ENCODE results near the gene SPTLC1.

Gene SPTLC1

DNA sequence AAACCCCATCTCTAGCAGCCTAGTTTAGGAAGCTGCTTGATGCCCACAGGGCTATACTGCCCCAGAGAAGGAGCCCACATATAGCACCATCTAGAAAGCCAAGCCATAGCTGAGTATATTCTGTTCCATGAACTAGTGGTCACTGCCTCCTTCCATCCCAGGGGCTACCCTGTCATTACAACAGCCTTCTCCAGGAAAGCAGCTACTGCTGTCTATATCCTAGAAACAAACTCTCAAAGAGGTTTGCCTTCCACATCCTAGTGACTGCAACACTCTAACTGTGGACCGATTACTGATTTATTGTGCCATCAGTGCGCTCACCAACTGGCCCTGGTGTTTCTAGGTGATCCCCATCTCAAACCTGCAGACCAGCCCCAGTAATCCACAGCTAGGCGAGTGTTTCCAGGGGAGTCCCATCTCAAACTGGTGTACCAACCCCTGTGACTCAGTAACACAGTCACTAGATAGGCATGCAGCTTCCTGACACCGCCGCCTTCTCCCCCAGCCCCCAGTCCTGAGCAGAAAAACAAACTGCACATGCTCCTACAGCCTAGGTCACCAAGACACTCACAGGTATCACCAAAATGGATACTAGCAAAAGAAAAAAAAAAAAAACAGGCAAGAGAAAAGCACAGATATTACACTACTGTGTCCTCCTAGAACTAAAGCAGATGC lies 14.8 kb downstream of the SPTLC1 start:
- no peak for DNase-seq (ENCODE audit: insufficient read length, low spot score)
- no peak for FAIRE-seq
- TF ChIP-seq, protein P1, sequence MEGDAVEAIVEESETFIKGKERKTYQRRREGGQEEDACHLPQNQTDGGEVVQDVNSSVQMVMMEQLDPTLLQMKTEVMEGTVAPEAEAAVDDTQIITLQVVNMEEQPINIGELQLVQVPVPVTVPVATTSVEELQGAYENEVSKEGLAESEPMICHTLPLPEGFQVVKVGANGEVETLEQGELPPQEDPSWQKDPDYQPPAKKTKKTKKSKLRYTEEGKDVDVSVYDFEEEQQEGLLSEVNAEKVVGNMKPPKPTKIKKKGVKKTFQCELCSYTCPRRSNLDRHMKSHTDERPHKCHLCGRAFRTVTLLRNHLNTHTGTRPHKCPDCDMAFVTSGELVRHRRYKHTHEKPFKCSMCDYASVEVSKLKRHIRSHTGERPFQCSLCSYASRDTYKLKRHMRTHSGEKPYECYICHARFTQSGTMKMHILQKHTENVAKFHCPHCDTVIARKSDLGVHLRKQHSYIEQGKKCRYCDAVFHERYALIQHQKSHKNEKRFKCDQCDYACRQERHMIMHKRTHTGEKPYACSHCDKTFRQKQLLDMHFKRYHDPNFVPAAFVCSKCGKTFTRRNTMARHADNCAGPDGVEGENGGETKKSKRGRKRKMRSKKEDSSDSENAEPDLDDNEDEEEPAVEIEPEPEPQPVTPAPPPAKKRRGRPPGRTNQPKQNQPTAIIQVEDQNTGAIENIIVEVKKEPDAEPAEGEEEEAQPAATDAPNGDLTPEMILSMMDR (IDR thresholded peaks at IDR 0.05; ENCODE audit: insufficient read depth, missing control alignments): no peak

DNA sequence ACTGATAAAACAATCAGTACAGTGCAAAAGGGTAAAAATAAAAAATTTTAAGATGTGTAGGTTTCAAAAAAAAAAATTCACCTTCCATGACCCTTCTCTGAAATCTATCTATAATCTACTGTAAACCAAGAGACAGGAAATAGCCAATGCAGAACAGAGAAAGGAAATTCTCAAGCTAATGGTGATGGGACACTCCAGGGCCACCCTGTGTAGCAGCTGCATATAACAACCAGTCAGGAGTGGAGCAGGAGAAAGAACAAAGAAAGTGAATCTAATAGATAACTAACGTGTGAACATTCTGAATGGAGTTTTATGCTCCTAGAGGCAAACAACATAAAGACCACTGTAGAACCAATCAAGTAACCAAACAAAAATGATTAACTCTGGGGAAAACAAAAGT lies 16.6 kb downstream of the SPTLC1 start:
- FAIRE-seq (no peak), DNase-seq (ENCODE audit: insufficient read length, low spot score) (no peak)

DNA sequence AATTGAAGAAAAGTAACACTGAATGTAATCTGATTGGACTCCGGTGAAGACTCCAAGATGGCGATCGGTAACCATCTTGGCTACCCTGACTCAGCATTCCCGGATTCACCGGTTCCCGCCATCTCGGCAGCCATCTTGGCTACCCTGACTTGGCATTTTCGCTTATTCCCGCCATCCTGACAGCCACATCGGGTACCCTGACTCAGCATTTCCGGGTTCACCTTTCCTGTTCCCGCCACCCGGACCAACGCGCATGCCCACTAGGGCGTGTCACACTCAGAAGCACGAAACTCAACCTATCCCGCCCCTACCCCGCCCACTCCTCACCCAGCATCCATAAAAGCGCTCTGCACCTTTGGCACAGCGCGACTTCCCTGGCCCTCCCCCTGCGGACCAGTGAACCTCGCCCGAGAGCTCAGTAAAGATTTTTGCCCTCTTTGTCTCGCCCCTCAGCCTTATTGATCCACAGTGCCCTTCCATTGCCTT lies 17.2 kb downstream of the SPTLC1 start:
- DNase-seq (ENCODE audit: insufficient read length, low spot score): no peak
- no peak for FAIRE-seq
- TF ChIP-seq, protein P1 (IDR thresholded peaks at IDR 0.05; ENCODE audit: insufficient read depth, missing control alignments): no peak

More for the DNA sequence above, 16.6 kb downstream of the SPTLC1 start:
- TF ChIP-seq, protein P1 (IDR thresholded peaks at IDR 0.05; ENCODE audit: insufficient read depth, missing control alignments): no peak

DNA sequence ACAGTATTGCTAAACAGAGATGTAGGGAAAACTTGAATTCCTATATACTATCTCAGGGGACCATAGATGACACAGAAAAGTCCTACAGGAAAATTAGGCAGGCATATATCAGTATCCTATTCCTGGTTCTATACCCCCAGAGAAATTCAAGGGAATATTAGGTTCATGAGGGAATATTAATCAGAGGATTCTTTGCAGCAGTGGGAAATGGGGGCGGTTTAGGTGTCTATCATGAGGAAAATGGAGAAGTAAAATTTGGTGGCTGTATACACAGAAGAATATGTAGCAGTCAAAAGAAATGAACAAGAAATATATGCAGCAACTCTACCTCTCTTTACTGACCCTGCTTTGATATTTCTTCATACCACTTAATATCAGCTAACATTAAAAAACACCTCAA lies 20.0 kb downstream of the SPTLC1 start:
- DNase-seq (ENCODE audit: insufficient read length, low spot score) (no peak), FAIRE-seq (no peak)
- TF ChIP-seq, protein P1 (IDR thresholded peaks at IDR 0.05; ENCODE audit: insufficient read depth, missing control alignments): no peak

DNA sequence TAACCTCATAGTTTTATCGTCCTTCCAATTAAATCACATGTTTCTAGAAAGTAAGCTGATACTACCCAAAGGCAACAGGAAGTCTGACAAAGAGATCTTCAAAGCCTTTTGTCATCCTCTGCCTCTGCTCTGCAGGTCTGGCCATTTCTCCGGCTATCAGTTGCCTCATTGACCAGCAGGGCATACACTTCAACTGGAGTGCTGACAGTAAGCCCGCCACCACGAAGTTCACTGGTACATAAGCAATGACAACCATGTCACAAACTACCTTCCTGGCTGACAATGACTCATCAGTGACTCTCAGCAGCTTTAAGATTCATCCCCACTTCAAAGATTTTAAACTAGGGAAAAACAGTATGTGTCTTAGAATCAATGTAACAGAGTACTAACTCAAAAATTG lies 20.6 kb downstream of the SPTLC1 start:
- TF ChIP-seq, protein P1 (IDR thresholded peaks at IDR 0.05; ENCODE audit: insufficient read depth, missing control alignments): no peak
- DNase-seq (ENCODE audit: insufficient read length, low spot score): no peak
- no peak for FAIRE-seq

DNA sequence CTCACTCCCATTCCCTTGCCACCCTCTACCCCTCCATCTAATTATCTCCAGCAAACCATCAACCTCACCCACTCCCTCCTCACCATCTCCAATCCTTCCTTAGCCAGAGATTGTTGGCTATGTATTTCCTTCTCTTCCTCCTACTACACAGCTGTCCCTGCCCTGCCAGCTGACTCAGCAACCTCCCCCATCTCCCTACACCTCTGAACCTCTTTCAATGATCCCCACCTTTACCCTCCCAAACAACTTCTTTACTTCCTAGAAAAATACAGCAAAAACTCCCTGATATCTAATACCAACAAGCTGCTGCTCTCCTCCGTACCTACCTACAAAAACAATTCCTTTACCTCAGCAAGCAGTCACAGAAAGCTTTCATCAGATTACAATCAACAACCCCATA lies 37.3 kb downstream of the SPTLC1 start:
- FAIRE-seq (no peak), DNase-seq (ENCODE audit: insufficient read length, low spot score) (no peak)
- TF ChIP-seq, protein P1 (IDR thresholded peaks at IDR 0.05; ENCODE audit: insufficient read depth, missing control alignments): no peak

DNA sequence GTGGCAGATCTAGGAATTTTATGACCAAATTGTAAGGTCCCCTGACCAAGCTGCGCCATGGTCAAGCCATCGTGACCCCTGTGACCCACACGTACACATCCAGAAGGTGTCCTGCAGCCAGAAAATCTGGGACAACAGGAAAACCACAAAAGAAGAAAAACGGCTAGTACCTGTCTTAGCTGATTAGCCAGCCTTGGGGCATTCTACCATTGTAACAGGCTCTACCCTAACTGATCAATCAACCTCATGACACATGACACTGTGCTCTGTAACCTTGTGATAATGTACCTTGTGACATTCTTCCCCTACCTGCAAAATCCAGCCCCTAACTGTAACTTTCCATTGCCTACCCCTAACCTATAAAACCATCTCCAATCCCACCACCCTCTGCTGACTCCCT lies 43.6 kb downstream of the SPTLC1 start:
- TF ChIP-seq, protein P1 (IDR thresholded peaks at IDR 0.05; ENCODE audit: insufficient read depth, missing control alignments): no peak
- FAIRE-seq (no peak), DNase-seq (ENCODE audit: insufficient read length, low spot score) (no peak)

Measured in D721Med (cell line).